ENCODE results near the gene S100A5.

DNA sequence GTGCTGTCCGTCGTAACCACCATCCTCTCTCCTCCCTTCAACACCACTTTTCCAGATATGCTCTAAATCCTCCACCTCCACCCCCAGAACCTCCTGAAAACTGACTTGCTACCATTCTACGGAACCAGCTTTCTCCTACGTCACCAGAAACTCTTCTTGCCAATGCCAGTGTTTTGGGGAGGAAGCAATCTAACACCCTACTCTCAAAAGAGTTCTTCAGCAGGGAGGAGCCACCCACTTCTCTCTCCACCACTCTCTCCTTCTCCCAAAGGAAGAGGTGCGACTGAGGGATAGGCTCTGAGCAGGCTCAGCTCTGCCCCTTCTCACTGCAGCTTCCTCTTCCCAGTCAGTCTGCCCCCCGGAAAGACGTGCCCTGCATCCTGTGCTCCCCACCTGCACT, 31.0 kb upstream of the S100A5 start:
- TF ChIP-seq CTCF (IDR thresholded peaks at IDR 0.05) (no peak), EP300 (IDR thresholded peaks at IDR 0.05) (no peak), POLR2A (IDR thresholded peaks at IDR 0.05; ENCODE audit: low read depth) (no peak), POLR2AphosphoS5 (IDR thresholded peaks at IDR 0.05) (no peak)
